Measurements from ENCODE around the gene CFAP65. TPM values are rescaled to one million over a fixed set of nuclear protein-coding genes. Genes with fewer than 3 reads are reported as not detected.

Gene CFAP65
- polyA plus RNA-seq, 1 donor (not counting 4 experiments of a cell fraction or from before 2014, with no cell fraction given): not detected

- Histone ChIP-seq H3K27ac (ENCODE audit: control insufficient read depth, insufficient read depth, low read length) (no peak overlapping the region), H2AFZ (ENCODE audit: control insufficient read depth, low read length) (no peak overlapping the region), H3K79me2 (ENCODE audit: control insufficient read depth, insufficient read depth, low read length) (no peaks in the 10 kb centered on the region), H3K4me1 (ENCODE audit: control insufficient read depth, extremely low read depth, insufficient read depth, low read length) (no peaks in the 10 kb centered on the region), H4K20me1 (ENCODE audit: control insufficient read depth, extremely low read depth, insufficient read depth, low read length) (no peaks in the 10 kb centered on the region), H3K27me3 (ENCODE audit: control insufficient read depth, extremely low read depth, insufficient read depth, low read length) (peaks cover 10% of the 10 kb centered on the region), H3K9ac (ENCODE audit: control insufficient read depth, extremely low read depth, insufficient read depth, low read length) (no peak overlapping the region), H3K4me3 (ENCODE audit: control insufficient read depth in 2 of 3, extremely low read depth in 1 of 3, insufficient read depth in 2 of 3, low read depth in 1 of 3, low read length in 3 of 3) (no peak overlapping the region), H3K36me3 (ENCODE audit: control insufficient read depth in 2 of 2, extremely low read depth in 1 of 2, insufficient read depth in 2 of 2, low read length in 2 of 2) (no peaks in the 10 kb centered on the region), H3K9me1 (ENCODE audit: control insufficient read depth, extremely low read depth, insufficient read depth, low read length) (no peaks in the 10 kb centered on the region), H3K9me3 (ENCODE audit: control insufficient read depth, low read depth, low read length) (no peaks in the 10 kb centered on the region), H3K4me2 (ENCODE audit: control insufficient read depth, extremely low read depth, insufficient read depth, low read depth, low read length) (no peak overlapping the region)
- no peak for DNase-seq (ENCODE audit: low read depth, low spot score)
- TF ChIP-seq CTCF (optimal IDR thresholded peaks at IDR 0.05 in 1 of 3, IDR thresholded peaks at IDR 0.05 in 1 of 3, conservative IDR thresholded peaks at IDR 0.05 in 1 of 3; ENCODE audit: extremely low read depth in 1 of 3, insufficient read depth in 2 of 3, low read length in 3 of 3) (no peak), EZH2 (IDR thresholded peaks at IDR 0.05; ENCODE audit: low read length) (no peak)
- dilution Hi-C loops (cut with MboI; ENCODE audit: extremely low pct_ligation_motif_present, low sequenced_read_pairs): no loop called here
- no peak for FAIRE-seq
Observed at GRCh38 chr2:219032051-219032745, 9.1 kb downstream of the CFAP65 start.

- no peak overlapping the region for H3K27ac ChIP-seq (ENCODE audit: control insufficient read depth, insufficient read depth, low read length)
- H3K79me2 ChIP-seq (ENCODE audit: control insufficient read depth, insufficient read depth, low read length): no peaks in the 10 kb centered on the region
- peaks cover 10% of the 10 kb centered on the region for H3K27me3 ChIP-seq (ENCODE audit: control insufficient read depth, extremely low read depth, insufficient read depth, low read length)
- dilution Hi-C loops (cut with MboI; ENCODE audit: extremely low pct_ligation_motif_present, low sequenced_read_pairs): no loop called here
- FAIRE-seq: no peak
- H3K9me3 ChIP-seq (ENCODE audit: control insufficient read depth, low read depth, low read length): no peaks in the 10 kb centered on the region
- TF ChIP-seq CTCF (optimal IDR thresholded peaks at IDR 0.05 in 1 of 3, IDR thresholded peaks at IDR 0.05 in 1 of 3, conservative IDR thresholded peaks at IDR 0.05 in 1 of 3; ENCODE audit: extremely low read depth in 1 of 3, insufficient read depth in 2 of 3, low read length in 3 of 3): no peak
- TF ChIP-seq EZH2 (IDR thresholded peaks at IDR 0.05; ENCODE audit: low read length): no peak
- no peaks in the 10 kb centered on the region for H3K36me3 ChIP-seq (ENCODE audit: control insufficient read depth in 2 of 2, extremely low read depth in 1 of 2, insufficient read depth in 2 of 2, low read length in 2 of 2)
- H4K20me1 ChIP-seq (ENCODE audit: control insufficient read depth, extremely low read depth, insufficient read depth, low read length): no peaks in the 10 kb centered on the region
- no peak for DNase-seq (ENCODE audit: low read depth, low spot score)
- no peak overlapping the region for H2AFZ ChIP-seq (ENCODE audit: control insufficient read depth, low read length)
- no peak overlapping the region for H3K4me3 ChIP-seq (ENCODE audit: control insufficient read depth in 2 of 3, extremely low read depth in 1 of 3, insufficient read depth in 2 of 3, low read depth in 1 of 3, low read length in 3 of 3)
- no peaks in the 10 kb centered on the region for H3K9me1 ChIP-seq (ENCODE audit: control insufficient read depth, extremely low read depth, insufficient read depth, low read length)
- no peak overlapping the region for H3K4me2 ChIP-seq (ENCODE audit: control insufficient read depth, extremely low read depth, insufficient read depth, low read depth, low read length)
- no peaks in the 10 kb centered on the region for H3K4me1 ChIP-seq (ENCODE audit: control insufficient read depth, extremely low read depth, insufficient read depth, low read length)
- no peak overlapping the region for H3K9ac ChIP-seq (ENCODE audit: control insufficient read depth, extremely low read depth, insufficient read depth, low read length)
Observed at GRCh38 chr2:219031005-219031738, 10.1 kb downstream of the CFAP65 start.

Measured in keratinocyte (primary cell).